Small intestine (tissue), 7 donors: Measurements from ENCODE around the gene RNLS. TPM values are rescaled to one million over a fixed set of nuclear protein-coding genes. Genes with fewer than 3 reads are reported as not detected.

Experiments used
- DNase-seq, 2 donors: peaks; one replicate each; pipeline versions ENCODE4 v3.0.0 to v3.0.0-alpha.2; 2013
- FAIRE-seq: peaks from 2 replicates; lab custom pipeline; 2012; peaks lifted over from hg19 to GRCh38; lab: Jason Lieb, UNC
- H3K27ac ChIP-seq, 3 donors: one replicate each; pipeline ENCODE4 v1.5.1; 2013; ENCODE audit warnings: low read length in 2 of 3, mild to moderate bottlenecking in 2 of 3, control low read depth in 1 of 3, inconsistent platforms in 1 of 3, low read depth in 1 of 3, moderate library complexity in 1 of 3
- H3K27me3 ChIP-seq, 3 donors: one replicate each; pipeline ENCODE4 v1.6.1; 2013; ENCODE audit warnings: low read length in 3 of 3, inconsistent platforms in 1 of 3; ENCODE audit not compliant: control insufficient read depth in 3 of 3, insufficient read depth in 3 of 3
- H3K36me3 ChIP-seq, 3 donors: one replicate each; pipeline ENCODE4 v1.6.1; 2013; ENCODE audit warnings: low read length in 3 of 3, inconsistent platforms in 1 of 3, low read depth in 1 of 3, mild to moderate bottlenecking in 1 of 3, moderate library complexity in 1 of 3; ENCODE audit not compliant: control insufficient read depth in 3 of 3, insufficient read depth in 2 of 3
- H3K4me1 ChIP-seq, 3 donors: one replicate each; pipeline ENCODE4 v1.6.1; 2013; ENCODE audit warnings: low read length in 2 of 3, inconsistent platforms in 1 of 3, low read depth in 1 of 3, mild to moderate bottlenecking in 1 of 3, moderate library complexity in 1 of 3; ENCODE audit not compliant: control insufficient read depth in 3 of 3, insufficient read depth in 2 of 3
- H3K4me3 ChIP-seq, 3 donors: one replicate each; pipeline ENCODE4 v1.5.1; 2013; ENCODE audit warnings: low read length in 3 of 3, control low read depth in 1 of 3, inconsistent platforms in 1 of 3, low read depth in 1 of 3, mild to moderate bottlenecking in 1 of 3, moderate library complexity in 1 of 3
- H3K9me3 ChIP-seq, 2 donors: one replicate each; pipeline ENCODE4 v1.6.1; 2013; ENCODE audit warnings: low read depth in 1 of 2, low read length in 1 of 2; ENCODE audit not compliant: control insufficient read depth in 2 of 2, insufficient read depth in 1 of 2
- WGBS, 3 donors: extraction: QIAGEN DNeasy Blood & Tissue Kit; methylation state at CpG; one replicate each; pipeline ENCODE4 v1.1.7; 2013; 5-methylcytosine and 5-hydroxymethylcytosine counted together
- polyA plus RNA-seq, 4 donors: library from polyadenylated mRNA; stranded (reverse) in 3 of 4; unstranded in 1 of 4; fragments of 200-250 nt in 3 of 4; fragments of 120-200 nt in 1 of 4; gene quantifications; one replicate each; pipeline versions ENCODE4 v1.2.1 to v1.2.3, GENCODE V29; 2013
- donor health status: healthy with polysubstance abuse.
- donor health status: control.
- donor health status: control.
- donor health status: Bipolar disorder and iron deficiency.
- donor health status: healthy.

The RNLS gene
- polyA plus RNA-seq, 4 donors, result 8.6 to 24.0 (median 12.8) TPM

DNA sequence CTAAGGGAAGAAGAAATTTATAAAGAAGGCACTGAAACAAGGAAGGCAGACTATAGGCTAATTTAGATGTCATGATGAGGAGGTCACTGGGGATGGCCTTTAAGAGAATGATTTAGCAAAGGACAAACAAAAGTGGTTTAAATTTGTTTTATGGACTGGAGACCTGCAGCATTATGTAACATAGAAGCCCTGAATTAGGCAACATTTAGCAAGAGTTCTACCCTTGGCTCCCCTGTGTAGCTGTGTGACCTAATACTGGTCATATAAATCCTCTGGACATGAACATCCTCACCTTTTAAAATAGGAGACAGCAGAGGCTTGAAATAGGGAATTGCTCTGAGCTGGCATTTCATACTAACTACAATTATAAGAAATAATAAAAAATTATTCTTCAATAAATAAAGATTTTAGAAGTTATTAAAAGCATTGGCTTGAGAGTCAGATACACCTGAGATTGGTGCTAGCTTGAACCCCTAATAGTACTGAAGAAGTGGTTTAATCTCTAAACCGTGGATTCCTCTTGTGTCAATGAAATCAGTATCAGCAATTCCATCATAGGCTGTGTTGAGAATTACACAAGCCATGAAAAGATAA, 48.9 kb downstream of the RNLS start:
- Histone ChIP-seq H3K4me3 (no peak overlapping the region), H3K36me3 (no peaks in the 10 kb centered on the region), H3K4me1 (no peaks in the 10 kb centered on the region), H3K9me3 (no peaks in the 10 kb centered on the region), H3K27me3 (no peaks in the 10 kb centered on the region), H3K27ac (no peak overlapping the region)
- no peak for DNase-seq
- WGBS, 3 donors, result 64 to 77% (median 68%) methylated on average over 1 of the region's 1 CpG
- FAIRE-seq, result no peak

DNA sequence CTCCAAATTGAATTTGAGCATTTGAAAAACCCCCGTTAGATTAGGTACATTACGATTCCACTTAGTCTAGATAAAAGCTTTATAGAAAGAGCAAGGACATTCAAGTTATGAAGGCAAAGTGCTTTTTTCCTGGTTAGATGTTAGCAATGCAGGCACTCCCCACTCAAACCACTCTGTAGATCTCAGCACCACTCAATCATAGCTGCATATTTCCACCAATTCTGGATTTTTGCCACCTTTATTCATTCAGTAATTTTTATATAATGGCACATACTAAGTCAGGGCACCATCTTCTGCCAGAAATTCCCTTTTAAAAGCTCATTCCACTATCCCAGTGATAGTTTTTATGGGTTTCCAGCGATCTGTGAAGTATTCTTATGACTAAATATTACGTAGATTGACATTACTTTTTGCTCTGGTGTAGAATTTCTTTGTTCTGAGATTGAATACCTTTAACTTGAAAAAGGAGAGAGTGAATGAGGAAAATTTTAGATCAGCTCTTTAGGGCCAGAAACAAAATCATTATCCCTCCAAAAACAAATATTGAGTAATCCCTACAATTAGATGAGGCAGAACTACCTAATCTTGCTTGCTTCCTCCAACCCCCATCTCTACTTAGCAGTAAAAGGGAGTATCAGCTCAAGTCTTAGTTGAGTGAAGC, 51.6 kb downstream of the RNLS start:
- FAIRE-seq (no peak), DNase-seq (no peak)
- H3K4me1 ChIP-seq, result no peaks in the 10 kb centered on the region
- H3K36me3 ChIP-seq, result no peaks in the 10 kb centered on the region
- H3K27me3 ChIP-seq, result no peaks in the 10 kb centered on the region
- H3K9me3 ChIP-seq, result no peaks in the 10 kb centered on the region
- no peak overlapping the region for H3K27ac ChIP-seq
- 52 to 77% (median 64%) methylated on average over 4 of the region's 4 CpGs for WGBS, 3 donors
- no peak overlapping the region for H3K4me3 ChIP-seq

DNA sequence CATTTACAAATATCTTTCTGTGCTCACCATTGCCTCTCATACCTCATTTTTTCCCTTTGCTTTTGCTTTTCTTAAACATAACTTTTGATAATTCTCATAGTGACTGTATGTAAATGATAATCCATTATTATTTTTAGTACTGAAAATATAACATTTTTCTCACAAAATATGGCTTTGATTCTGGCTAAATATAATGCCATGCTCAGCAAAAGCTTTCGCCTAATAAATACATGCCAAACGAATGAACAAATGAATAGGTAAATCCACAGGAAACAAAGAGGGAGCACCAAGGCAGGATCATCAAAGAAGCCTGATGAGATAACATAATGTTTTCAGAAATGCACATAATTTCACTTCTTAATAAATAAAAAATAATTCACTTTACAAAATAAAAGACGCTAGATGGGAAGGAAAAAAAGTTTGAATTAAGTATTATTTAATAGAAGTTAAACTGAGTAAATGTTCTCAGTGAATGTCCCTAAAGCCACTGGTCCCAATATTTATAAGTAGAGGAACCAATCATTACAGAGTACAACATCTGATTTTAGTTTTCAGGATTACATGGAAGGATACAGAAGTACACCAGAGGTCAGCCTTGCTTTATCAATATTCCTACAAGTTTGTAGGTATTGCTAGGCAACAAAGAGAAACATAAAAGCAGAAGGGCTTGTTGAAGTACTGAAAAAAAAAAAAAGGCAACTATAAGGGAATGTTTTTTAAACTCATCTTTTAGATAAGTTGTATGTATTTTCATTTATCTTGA, 52.3 kb downstream of the RNLS start:
- no peak for FAIRE-seq

DNA sequence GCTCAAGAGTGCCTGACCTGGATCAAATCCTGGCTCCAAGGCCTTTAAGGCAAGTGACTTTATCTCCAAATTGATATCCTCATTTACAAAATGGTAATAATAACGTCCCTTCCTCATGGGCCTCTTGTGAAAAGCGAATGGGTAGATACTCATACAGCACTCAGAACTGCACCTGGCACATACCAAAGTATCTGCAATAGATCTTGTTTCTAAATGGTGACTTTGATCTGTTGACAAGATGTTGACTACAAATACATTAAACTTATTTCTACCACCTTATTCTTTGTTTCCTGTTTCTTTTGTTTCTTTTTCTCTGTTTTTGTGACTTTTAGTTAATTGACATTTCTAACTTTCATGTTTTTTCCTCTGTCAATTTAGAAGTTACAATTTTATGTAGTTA, 53.0 kb downstream of the RNLS start:
- H3K27me3 ChIP-seq, result no peaks in the 10 kb centered on the region
- H3K9me3 ChIP-seq, result no peaks in the 10 kb centered on the region
- no peak for DNase-seq
- peak; percentile 49 for FAIRE-seq
- no peaks in the 10 kb centered on the region for H3K4me1 ChIP-seq
- H3K4me3 ChIP-seq, result no peak overlapping the region
- no peaks in the 10 kb centered on the region for H3K36me3 ChIP-seq
- no peak overlapping the region for H3K27ac ChIP-seq
- 63 to 75% (median 71%) methylated on average over 2 of the region's 2 CpGs for WGBS, 3 donors

More for the DNA sequence above, 52.3 kb downstream of the RNLS start:
- Histone ChIP-seq H3K27me3 (no peaks in the 10 kb centered on the region), H3K9me3 (no peaks in the 10 kb centered on the region), H3K4me1 (no peaks in the 10 kb centered on the region), H3K27ac (no peak overlapping the region), H3K36me3 (no peaks in the 10 kb centered on the region), H3K4me3 (no peak overlapping the region)
- WGBS, 3 donors, result 91 to 97% (median 97%) methylated on average over 3 of the region's 3 CpGs
- peak; percentile 27 to 28 for DNase-seq

DNA sequence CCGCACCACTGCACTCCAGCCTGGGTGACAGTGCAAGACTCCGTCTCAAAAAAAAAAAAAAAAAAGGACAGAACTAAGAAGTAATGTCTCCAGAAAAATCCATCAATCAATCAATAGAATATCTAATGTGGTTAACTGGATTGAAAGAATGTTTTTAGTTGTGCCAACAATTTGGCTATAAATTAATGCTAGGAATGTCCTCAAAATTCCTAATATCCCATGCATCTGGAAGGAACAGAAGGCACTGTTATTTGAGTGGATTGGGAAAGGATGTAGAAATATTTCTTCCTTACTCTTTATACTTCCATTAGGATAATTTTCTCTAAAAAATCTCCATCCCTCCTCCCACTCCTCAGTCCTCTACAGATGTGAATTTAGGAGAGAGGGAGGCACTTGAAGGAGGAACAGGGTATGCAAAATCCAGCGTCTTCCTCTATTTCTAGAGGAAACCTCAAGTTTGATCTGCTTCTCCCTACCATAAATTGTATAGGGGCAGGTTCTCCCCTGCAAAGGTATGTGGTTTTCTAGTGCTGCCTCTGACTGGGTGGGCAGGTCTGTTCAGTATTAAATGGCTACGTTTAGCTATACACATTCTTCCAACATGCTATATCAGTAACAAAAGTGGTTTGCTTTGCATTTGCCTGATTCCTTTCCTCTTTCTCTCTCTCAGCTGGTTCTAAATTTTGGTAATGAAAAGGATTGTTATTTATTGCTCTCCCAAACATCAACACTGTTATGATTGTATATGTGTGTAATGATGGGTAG, 54.1 kb downstream of the RNLS start:
- Histone ChIP-seq H3K9me3 (no peaks in the 10 kb centered on the region), H3K27ac (no peak overlapping the region), H3K27me3 (no peaks in the 10 kb centered on the region), H3K4me1 (no peaks in the 10 kb centered on the region), H3K4me3 (no peak overlapping the region), H3K36me3 (no peaks in the 10 kb centered on the region)
- no peak for DNase-seq
- FAIRE-seq, result no peak
- whole genome bisulfite sequencing, 3 donors, result 85 to 92% (median 86%) methylated on average over 3 to 4 of the region's 4 CpGs

DNA sequence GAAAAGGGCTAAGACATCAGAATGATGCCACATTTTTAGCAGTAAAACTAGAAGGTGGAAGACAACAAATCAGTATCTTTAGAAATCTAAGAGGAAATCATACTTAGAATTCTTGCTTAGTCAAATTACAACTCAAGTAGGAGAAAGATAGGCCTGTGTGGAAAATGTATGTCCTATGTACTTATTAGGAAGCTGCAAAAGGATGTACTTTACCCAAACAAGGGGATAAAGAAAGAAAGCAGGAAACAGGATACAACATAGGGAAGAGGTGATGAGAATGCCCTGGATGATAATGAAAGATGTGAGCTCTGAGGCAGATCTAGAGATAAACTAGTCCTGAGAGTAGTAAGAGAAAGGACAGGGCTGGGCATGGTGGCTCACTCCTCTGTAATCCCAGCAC, 54.9 kb downstream of the RNLS start:
- FAIRE-seq, result no peak
- H3K4me3 ChIP-seq, result no peak overlapping the region

DNA sequence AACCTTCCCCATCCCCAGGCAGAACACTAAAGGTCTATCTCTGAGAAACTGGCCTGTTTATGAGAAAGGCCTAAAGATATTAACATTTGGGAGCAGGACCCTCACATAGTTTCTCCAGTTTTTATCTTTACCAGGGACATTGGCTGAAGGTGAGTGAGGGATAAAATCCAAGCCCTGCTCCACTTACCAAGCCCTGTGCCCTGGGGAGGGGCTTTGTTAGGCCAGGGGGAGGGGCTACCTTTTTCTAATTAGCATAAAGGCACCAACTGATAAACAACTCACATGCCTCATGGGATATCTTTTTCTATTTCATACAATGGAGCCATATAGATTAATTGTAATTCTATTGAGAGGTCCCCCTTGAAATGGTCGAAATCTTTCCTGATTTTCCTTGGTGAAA, 55.9 kb downstream of the RNLS start:
- Histone ChIP-seq H3K4me3 (no peak overlapping the region), H3K27ac (no peak overlapping the region), H3K27me3 (no peaks in the 10 kb centered on the region), H3K9me3 (no peaks in the 10 kb centered on the region), H3K4me1 (no peaks in the 10 kb centered on the region), H3K36me3 (no peaks in the 10 kb centered on the region)
- WGBS, 3 donors, result 84 to 93% (median 89%) methylated on average over 1 of the region's 1 CpG
- no peak for DNase-seq
- no peak for FAIRE-seq

More for the DNA sequence above, 54.9 kb downstream of the RNLS start:
- no peaks in the 10 kb centered on the region for H3K36me3 ChIP-seq
- DNase-seq, result no peak
- H3K9me3 ChIP-seq, result no peaks in the 10 kb centered on the region
- H3K27ac ChIP-seq, result no peak overlapping the region
- H3K4me1 ChIP-seq, result no peaks in the 10 kb centered on the region
- H3K27me3 ChIP-seq, result no peaks in the 10 kb centered on the region

DNA sequence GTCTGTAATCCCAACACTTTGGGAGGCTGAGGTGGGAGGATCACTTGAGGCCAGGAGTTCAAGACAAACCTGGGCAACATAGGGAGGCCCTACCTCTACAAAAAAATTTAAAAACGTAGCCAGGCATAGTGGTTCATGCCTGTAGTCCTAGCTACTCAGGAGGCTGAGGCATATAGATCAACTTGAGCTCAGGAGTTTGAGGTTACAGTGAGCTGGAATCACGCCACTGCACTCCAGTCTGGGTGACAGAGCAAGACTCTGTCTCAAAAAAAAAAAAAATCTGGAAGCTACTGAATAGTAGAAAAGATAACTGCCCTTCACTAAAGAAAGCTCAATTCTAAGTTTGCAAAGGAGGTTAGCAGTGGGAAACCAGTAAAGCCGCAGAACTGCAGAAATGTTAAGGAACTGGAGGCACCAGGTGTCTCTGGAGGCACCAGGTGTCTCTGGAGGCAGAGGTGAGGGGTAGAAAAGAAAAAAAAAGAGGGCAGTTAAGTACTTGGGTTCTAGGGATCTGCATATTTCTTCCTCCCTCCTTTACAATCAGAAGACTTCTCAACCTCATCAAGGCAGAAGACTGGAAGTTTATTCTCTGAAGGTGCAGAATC, 56.5 kb downstream of the RNLS start:
- DNase-seq (no peak), FAIRE-seq (no peak)
- H3K4me1 ChIP-seq, result no peaks in the 10 kb centered on the region
- no peaks in the 10 kb centered on the region for H3K9me3 ChIP-seq
- no peaks in the 10 kb centered on the region for H3K36me3 ChIP-seq
- 67 to 85% (median 74%) methylated on average over 3 of the region's 3 CpGs for WGBS, 3 donors
- H3K27me3 ChIP-seq, result no peaks in the 10 kb centered on the region
- H3K4me3 ChIP-seq, result no peak overlapping the region
- no peak overlapping the region for H3K27ac ChIP-seq
